SK-N-SH (cell line): ENCODE results near the gene TSC1.

Experiments
- CTCF ChIP-seq: fragments of 200-600 bp; sonication (generic); IDR thresholded peaks from 2 replicates; pipeline ENCODE4 v1.6.1; 2017; ENCODE audit warnings: antibody characterized with exemption, mild to moderate bottlenecking, moderate library complexity
- FOXM1 ChIP-seq: IDR thresholded peaks from 2 replicates; pipeline ENCODE4 v1.4.0; 2012; ENCODE audit warnings: low read depth, mild to moderate bottlenecking
- GABPA ChIP-seq: IDR thresholded peaks from 2 replicates; pipeline ENCODE4 v1.4.0; 2012; ENCODE audit warnings: low read depth, mild to moderate bottlenecking
- IRF3 ChIP-seq: fragments of 150-350 bp; IDR thresholded peaks from 2 replicates; pipeline ENCODE4 v1.6.1; 2016; ENCODE audit warnings: mild to moderate bottlenecking, low read depth, low read length
- MXI1 ChIP-seq: IDR thresholded peaks from 2 replicates; pipeline ENCODE4 v1.6.1; 2012; ENCODE audit warnings: mild to moderate bottlenecking, low read depth, low read length, improper control_type of control experiment
- NFIC ChIP-seq: IDR thresholded peaks from 2 replicates; pipeline ENCODE4 v1.4.0; 2012; ENCODE audit warnings: borderline replicate concordance
- NRF1 ChIP-seq: IDR thresholded peaks from 2 replicates; pipeline ENCODE4 v1.6.1; 2012; ENCODE audit warnings: low read depth, mild to moderate bottlenecking, low read length
- POLR2AphosphoS5 ChIP-seq: IDR thresholded peaks from 2 replicates; pipeline ENCODE4 v1.6.1; 2012; ENCODE audit warnings: low read depth, low read length
- TEAD4 ChIP-seq: IDR thresholded peaks from 2 replicates; pipeline ENCODE4 v1.4.0; 2012; ENCODE audit warnings: mild to moderate bottlenecking, borderline replicate concordance; ENCODE audit not compliant: insufficient read depth
- USF2 ChIP-seq: fragments of 150-350 bp; IDR thresholded peaks from 2 replicates; pipeline ENCODE4 v1.6.1; 2017; ENCODE audit warnings: antibody characterized with exemption, low read length, low read depth, borderline replicate concordance
- TF ChIP-seq, protein P1 (sequence below): IDR thresholded peaks from 2 replicates; pipeline ENCODE4 v1.6.1; 2012; ENCODE audit warnings: mild to moderate bottlenecking, low read depth, low read length, moderate library complexity

- TF ChIP-seq FOXM1 = no peak
- no peak for TF ChIP-seq CTCF
- TF ChIP-seq GABPA = no peak
- no peak for TF ChIP-seq USF2
- TF ChIP-seq NFIC = no peak
- TF ChIP-seq NRF1 = no peak
- TF ChIP-seq IRF3 = no peak
- TF ChIP-seq TEAD4 = no peak
- TF ChIP-seq POLR2AphosphoS5 = no peak
- TF ChIP-seq, protein P1, sequence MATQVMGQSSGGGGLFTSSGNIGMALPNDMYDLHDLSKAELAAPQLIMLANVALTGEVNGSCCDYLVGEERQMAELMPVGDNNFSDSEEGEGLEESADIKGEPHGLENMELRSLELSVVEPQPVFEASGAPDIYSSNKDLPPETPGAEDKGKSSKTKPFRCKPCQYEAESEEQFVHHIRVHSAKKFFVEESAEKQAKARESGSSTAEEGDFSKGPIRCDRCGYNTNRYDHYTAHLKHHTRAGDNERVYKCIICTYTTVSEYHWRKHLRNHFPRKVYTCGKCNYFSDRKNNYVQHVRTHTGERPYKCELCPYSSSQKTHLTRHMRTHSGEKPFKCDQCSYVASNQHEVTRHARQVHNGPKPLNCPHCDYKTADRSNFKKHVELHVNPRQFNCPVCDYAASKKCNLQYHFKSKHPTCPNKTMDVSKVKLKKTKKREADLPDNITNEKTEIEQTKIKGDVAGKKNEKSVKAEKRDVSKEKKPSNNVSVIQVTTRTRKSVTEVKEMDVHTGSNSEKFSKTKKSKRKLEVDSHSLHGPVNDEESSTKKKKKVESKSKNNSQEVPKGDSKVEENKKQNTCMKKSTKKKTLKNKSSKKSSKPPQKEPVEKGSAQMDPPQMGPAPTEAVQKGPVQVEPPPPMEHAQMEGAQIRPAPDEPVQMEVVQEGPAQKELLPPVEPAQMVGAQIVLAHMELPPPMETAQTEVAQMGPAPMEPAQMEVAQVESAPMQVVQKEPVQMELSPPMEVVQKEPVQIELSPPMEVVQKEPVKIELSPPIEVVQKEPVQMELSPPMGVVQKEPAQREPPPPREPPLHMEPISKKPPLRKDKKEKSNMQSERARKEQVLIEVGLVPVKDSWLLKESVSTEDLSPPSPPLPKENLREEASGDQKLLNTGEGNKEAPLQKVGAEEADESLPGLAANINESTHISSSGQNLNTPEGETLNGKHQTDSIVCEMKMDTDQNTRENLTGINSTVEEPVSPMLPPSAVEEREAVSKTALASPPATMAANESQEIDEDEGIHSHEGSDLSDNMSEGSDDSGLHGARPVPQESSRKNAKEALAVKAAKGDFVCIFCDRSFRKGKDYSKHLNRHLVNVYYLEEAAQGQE = no peak
- TF ChIP-seq MXI1 = no peak
Measured at GRCh38 chr9:132880324-132880661, 64.1 kb downstream of the TSC1 start.
